ENCODE results near the gene HTRA2.

DNA sequence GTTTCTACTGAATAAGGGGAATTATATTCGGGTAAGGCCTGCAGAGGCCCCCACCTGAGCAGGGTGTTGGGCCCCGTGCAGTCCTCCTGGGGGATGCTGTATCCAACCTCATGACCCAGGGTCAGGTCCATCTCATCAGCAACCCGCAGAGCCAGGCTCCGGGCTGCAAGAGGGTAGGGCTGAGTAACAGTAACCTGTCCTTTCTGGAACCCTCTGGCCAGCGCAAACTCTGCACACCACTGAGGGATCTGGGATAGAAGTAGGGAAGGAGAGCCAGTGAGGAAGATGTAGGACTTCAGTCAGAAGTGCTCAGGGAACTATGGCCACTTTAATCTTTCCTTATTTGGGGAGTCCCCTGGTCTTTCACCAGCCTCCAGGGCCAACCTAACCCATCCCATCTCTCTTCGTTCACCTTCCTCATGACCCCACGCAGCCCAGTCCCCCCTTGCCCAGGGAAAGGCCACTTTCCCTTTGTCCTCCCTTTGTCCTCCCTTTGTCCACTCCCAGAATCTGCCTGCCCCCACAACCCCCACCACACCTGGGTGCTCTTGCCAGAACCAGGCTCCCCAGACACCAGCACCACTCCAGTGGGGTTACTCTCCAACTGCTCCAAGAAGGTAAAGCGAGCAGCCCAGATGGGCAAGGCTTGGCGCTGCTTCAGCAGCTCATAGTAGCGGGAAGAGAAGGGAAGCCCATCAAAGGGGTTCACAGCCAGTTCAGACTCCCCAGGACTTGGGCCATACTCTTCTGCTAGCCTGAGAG, 4.6 kb upstream of the HTRA2 start:
- TF ChIP-seq, protein P1, sequence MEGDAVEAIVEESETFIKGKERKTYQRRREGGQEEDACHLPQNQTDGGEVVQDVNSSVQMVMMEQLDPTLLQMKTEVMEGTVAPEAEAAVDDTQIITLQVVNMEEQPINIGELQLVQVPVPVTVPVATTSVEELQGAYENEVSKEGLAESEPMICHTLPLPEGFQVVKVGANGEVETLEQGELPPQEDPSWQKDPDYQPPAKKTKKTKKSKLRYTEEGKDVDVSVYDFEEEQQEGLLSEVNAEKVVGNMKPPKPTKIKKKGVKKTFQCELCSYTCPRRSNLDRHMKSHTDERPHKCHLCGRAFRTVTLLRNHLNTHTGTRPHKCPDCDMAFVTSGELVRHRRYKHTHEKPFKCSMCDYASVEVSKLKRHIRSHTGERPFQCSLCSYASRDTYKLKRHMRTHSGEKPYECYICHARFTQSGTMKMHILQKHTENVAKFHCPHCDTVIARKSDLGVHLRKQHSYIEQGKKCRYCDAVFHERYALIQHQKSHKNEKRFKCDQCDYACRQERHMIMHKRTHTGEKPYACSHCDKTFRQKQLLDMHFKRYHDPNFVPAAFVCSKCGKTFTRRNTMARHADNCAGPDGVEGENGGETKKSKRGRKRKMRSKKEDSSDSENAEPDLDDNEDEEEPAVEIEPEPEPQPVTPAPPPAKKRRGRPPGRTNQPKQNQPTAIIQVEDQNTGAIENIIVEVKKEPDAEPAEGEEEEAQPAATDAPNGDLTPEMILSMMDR (IDR thresholded peaks at IDR 0.05): no peak
- no peak for TF ChIP-seq POLR2A (IDR thresholded peaks at IDR 0.05)
